Adrenal gland (tissue), 5 donors: ENCODE data around the gene FGFBP2.
A peak's percentile ranks its signal among the peaks of the same experiment; 100 is the strongest.

Experiments
- POLR2A ChIP-seq, 2 donors: fragments of 450-650 bp; IDR thresholded peaks; one replicate each; pipeline ENCODE4 v1.6.1; 2017; ENCODE audit warnings: antibody characterized with exemption in 2 of 2, mild to moderate bottlenecking in 2 of 2, moderate library complexity in 1 of 2
- TF ChIP-seq, protein P1 (sequence below), 6 experiments: fragments of 450-650 bp in 4 of 6; fragments of 200-600 bp in 2 of 6; sonication (generic) in 1 of 6; IDR thresholded peaks; 1 replicate in 5 of 6; 2 replicates in 1 of 6; pipeline versions ENCODE4 v1.5.1 to v1.8.0; 2016 to 2021; ENCODE audit warnings: antibody characterized with exemption in 6 of 6, mild to moderate bottlenecking in 2 of 6, moderate library complexity in 1 of 6
- donor health status: DM: no; HTN: no; CAD: no.

DNA sequence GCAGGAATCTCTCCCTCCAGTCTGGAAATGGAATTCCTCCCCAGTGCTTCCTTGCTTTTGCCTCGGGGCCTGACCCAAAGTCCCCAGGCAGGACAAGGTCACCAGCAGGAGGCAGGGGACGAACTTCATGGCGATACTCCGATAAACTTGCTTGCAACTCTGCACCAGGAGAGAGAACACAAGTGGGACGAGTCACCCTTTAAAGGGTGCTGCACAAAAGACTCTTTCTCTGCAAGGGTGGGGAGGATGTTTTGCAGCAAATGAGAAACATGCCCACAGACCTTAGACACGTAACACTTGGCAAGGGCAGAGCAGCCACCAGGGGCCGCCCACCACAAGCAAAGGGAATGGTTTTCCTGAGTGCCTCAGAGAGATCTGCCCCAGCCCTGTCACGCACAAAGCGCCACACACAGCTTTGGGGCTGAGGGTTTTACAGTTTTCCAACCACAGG is at the start of gene FGFBP2:
- TF ChIP-seq, protein P1, sequence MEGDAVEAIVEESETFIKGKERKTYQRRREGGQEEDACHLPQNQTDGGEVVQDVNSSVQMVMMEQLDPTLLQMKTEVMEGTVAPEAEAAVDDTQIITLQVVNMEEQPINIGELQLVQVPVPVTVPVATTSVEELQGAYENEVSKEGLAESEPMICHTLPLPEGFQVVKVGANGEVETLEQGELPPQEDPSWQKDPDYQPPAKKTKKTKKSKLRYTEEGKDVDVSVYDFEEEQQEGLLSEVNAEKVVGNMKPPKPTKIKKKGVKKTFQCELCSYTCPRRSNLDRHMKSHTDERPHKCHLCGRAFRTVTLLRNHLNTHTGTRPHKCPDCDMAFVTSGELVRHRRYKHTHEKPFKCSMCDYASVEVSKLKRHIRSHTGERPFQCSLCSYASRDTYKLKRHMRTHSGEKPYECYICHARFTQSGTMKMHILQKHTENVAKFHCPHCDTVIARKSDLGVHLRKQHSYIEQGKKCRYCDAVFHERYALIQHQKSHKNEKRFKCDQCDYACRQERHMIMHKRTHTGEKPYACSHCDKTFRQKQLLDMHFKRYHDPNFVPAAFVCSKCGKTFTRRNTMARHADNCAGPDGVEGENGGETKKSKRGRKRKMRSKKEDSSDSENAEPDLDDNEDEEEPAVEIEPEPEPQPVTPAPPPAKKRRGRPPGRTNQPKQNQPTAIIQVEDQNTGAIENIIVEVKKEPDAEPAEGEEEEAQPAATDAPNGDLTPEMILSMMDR (IDR thresholded peaks at IDR 0.05) = peak in 2 of 6 experiments; percentile 28 to 44
- TF ChIP-seq POLR2A (IDR thresholded peaks at IDR 0.05) = no peak
